ENCODE results near the gene CCRL2.
A peak's percentile ranks its signal among the peaks of the same experiment; 100 is the strongest.

DNA sequence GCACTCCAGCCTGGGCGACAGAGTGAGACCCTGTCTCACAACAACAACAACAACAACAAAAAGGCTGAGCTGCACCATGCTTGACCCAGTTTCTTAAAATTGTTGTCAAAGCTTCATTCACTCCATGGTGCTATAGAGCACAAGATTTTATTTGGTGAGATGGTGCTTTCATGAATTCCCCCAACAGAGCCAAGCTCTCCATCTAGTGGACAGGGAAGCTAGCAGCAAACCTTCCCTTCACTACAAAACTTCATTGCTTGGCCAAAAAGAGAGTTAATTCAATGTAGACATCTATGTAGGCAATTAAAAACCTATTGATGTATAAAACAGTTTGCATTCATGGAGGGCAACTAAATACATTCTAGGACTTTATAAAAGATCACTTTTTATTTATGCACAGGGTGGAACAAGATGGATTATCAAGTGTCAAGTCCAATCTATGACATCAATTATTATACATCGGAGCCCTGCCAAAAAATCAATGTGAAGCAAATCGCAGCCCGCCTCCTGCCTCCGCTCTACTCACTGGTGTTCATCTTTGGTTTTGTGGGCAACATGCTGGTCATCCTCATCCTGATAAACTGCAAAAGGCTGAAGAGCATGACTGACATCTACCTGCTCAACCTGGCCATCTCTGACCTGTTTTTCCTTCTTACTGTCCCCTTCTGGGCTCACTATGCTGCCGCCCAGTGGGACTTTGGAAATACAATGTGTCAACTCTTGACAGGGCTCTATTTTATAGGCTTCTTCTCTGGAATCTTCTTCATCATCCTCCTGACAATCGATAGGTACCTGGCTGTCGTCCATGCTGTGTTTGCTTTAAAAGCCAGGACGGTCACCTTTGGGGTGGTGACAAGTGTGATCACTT is 34.3 kb upstream of the CCRL2 start:
- TF ChIP-seq CTCF (IDR thresholded peaks at IDR 0.05) (peak; percentile 27 to 70 (median 58)), POLR2AphosphoS5 (IDR thresholded peaks at IDR 0.05) (no peak), POLR2A (IDR thresholded peaks at IDR 0.05) (no peak)

Data from upper lobe of left lung (tissue), 4 donors.